ENCODE measurements around the gene SH3RF3. TPM values are rescaled to one million over a fixed set of nuclear protein-coding genes. Genes with fewer than 3 reads are reported as not detected.

Gene SH3RF3
- total RNA-seq, 2 donors from 2014 or later, result 1.5 to 1.8 TPM

- no peaks in the 10 kb centered on the region for H3K27me3 Mint-ChIP-seq (ENCODE audit: insufficient read depth)
- H3K4me1 Mint-ChIP-seq, result no peaks in the 10 kb centered on the region
- Histone ChIP-seq H3K4me3 (ENCODE audit: low read length) (no peak overlapping the region), H3K4me1 (ENCODE audit: control insufficient read depth, insufficient read depth, low read length) (no peaks in the 10 kb centered on the region), H3K9ac (ENCODE audit: extremely low read depth, low read length, poor library complexity, severe bottlenecking) (no peak overlapping the region), H3K36me3 (ENCODE audit: control insufficient read depth, insufficient read depth, low read length) (no peaks in the 10 kb centered on the region), H3K27ac (ENCODE audit: low read depth, low read length) (peak overlapping the region; percentile 41), H3K9me3 (ENCODE audit: control insufficient read depth, low read length) (peaks cover 29% of the 10 kb centered on the region), H3K27me3 (ENCODE audit: control insufficient read depth, insufficient read depth, low read length, poor library complexity, severe bottlenecking) (no peaks in the 10 kb centered on the region)
- peaks cover 5% of the 10 kb centered on the region for H3K36me3 Mint-ChIP-seq (ENCODE audit: low read depth)
- no peak for TF ChIP-seq CTCF (conservative IDR thresholded peaks at IDR 0.05)
- H3K27ac Mint-ChIP-seq, result no peak overlapping the region
- peaks cover 40% of the 10 kb centered on the region for H3K9me3 Mint-ChIP-seq
- H3K4me3 Mint-ChIP-seq, result no peak overlapping the region
- peak; percentile 24 for DNase-seq
- 89 to 93% methylated on average over 13 to 20 of the region's 20 CpGs for WGBS, 2 experiments (ENCODE audit: insufficient coverage in 1 of 2, insufficient read length in 1 of 2)
Measured at GRCh38 chr2:109446278-109447131, 317.5 kb downstream of the SH3RF3 start.

- Histone ChIP-seq H3K27me3 (ENCODE audit: control insufficient read depth, insufficient read depth, low read length, poor library complexity, severe bottlenecking) (no peaks in the 10 kb centered on the region), H3K9ac (ENCODE audit: extremely low read depth, low read length, poor library complexity, severe bottlenecking) (no peak overlapping the region), H3K27ac (ENCODE audit: low read depth, low read length) (peak overlapping the region; percentile 66), H3K36me3 (ENCODE audit: control insufficient read depth, insufficient read depth, low read length) (no peaks in the 10 kb centered on the region), H3K4me3 (ENCODE audit: low read length) (no peak overlapping the region), H3K9me3 (ENCODE audit: control insufficient read depth, low read length) (peaks cover 27% of the 10 kb centered on the region), H3K4me1 (ENCODE audit: control insufficient read depth, insufficient read depth, low read length) (no peaks in the 10 kb centered on the region)
- no peaks in the 10 kb centered on the region for H3K27me3 Mint-ChIP-seq (ENCODE audit: insufficient read depth)
- H3K36me3 Mint-ChIP-seq (ENCODE audit: low read depth), result peaks cover 2% of the 10 kb centered on the region
- no peak overlapping the region for H3K27ac Mint-ChIP-seq
- H3K4me3 Mint-ChIP-seq, result no peak overlapping the region
- H3K4me1 Mint-ChIP-seq, result no peaks in the 10 kb centered on the region
- H3K9me3 Mint-ChIP-seq, result peaks cover 34% of the 10 kb centered on the region
- no peak for TF ChIP-seq CTCF (conservative IDR thresholded peaks at IDR 0.05)
- peak; percentile 35 for DNase-seq
- 91 to 100% methylated on average over 3 to 9 of the region's 9 CpGs for WGBS, 2 experiments (ENCODE audit: insufficient coverage in 1 of 2, insufficient read length in 1 of 2)
Measured at GRCh38 chr2:109447251-109447661, 318.3 kb downstream of the SH3RF3 start.

GRCh38 chr2:109447776-109448175 lies 318.8 kb downstream of the SH3RF3 start:
- Histone ChIP-seq H3K27me3 (ENCODE audit: control insufficient read depth, insufficient read depth, low read length, poor library complexity, severe bottlenecking) (no peaks in the 10 kb centered on the region), H3K36me3 (ENCODE audit: control insufficient read depth, insufficient read depth, low read length) (no peaks in the 10 kb centered on the region), H3K4me1 (ENCODE audit: control insufficient read depth, insufficient read depth, low read length) (no peaks in the 10 kb centered on the region), H3K9ac (ENCODE audit: extremely low read depth, low read length, poor library complexity, severe bottlenecking) (no peak overlapping the region), H3K9me3 (ENCODE audit: control insufficient read depth, low read length) (peaks cover 23% of the 10 kb centered on the region), H3K27ac (ENCODE audit: low read depth, low read length) (peak overlapping the region; percentile 66), H3K4me3 (ENCODE audit: low read length) (no peak overlapping the region)
- no peak for TF ChIP-seq CTCF (conservative IDR thresholded peaks at IDR 0.05)
- DNase-seq, result peak; percentile 34
- H3K27ac Mint-ChIP-seq, result no peak overlapping the region
- peaks cover 2% of the 10 kb centered on the region for H3K36me3 Mint-ChIP-seq (ENCODE audit: low read depth)
- no peaks in the 10 kb centered on the region for H3K4me1 Mint-ChIP-seq
- peaks cover 29% of the 10 kb centered on the region for H3K9me3 Mint-ChIP-seq
- H3K4me3 Mint-ChIP-seq, result no peak overlapping the region
- 87 to 92% methylated on average over 2 to 6 of the region's 6 CpGs for WGBS, 2 experiments (ENCODE audit: insufficient coverage in 1 of 2, insufficient read length in 1 of 2)
- no peaks in the 10 kb centered on the region for H3K27me3 Mint-ChIP-seq (ENCODE audit: insufficient read depth)
